VCaP (cell line): ENCODE data around the gene CTSH.

Experiments
- H3K27ac ChIP-seq: fragments of 450-650 bp; 2 replicates; pipeline ENCODE4 v1.5.1; 2017
- CTCF ChIP-seq: fragments of 450-650 bp; conservative IDR thresholded peaks from 2 replicates; pipeline ENCODE4 v1.5.1; 2017; ENCODE audit warnings: mild to moderate bottlenecking, moderate library complexity

Gene CTSH

GRCh38 chr15:78923480-78924360 lies 21.1 kb downstream of the CTSH start:
- no peak for TF ChIP-seq CTCF
- H3K27ac ChIP-seq = no peak overlapping the region

DNA sequence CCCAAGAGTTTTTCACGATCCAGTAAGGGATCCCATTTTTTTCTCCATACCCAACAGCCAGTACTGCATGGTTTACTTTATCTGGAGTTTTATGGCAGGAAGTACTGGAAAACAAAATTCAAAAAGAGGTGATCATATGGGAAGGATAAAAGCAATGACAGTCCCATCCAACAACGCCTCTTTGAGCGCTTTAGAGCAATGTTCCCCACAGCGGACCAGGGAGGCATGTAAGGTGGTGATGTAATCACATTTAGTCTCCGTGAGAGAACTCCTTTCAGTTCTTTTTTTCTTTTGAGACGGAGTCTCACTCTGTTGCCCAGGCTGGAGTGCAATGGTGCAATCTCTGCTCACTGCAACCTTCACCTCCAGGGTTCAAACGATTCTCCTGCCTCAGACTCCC lies 21.8 kb downstream of the CTSH start:
- TF ChIP-seq CTCF = no peak
- H3K27ac ChIP-seq = no peak overlapping the region

GRCh38 chr15:78922527-78922926 lies 22.3 kb downstream of the CTSH start:
- H3K27ac ChIP-seq = no peak overlapping the region
- TF ChIP-seq CTCF = no peak

DNA sequence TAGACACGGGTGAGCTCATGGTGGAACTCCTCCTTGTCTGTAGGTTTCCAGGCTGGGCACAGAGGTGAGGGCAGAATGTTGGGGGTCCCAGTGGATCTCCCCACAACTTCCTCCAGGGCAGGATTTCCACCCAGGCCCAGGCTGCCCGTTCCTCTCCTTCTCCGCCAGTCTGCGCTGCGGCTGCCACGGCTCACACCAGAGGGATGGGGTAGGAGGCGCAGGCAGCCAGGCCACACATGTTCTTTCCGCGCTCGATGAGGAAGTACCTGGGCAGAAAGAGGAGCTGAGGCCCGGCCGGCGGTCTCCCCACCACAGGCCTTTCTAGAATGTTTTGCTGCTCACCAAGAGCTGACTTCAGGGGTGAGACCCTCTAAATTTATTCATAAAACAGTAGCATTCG lies 22.9 kb downstream of the CTSH start:
- TF ChIP-seq CTCF = no peak
- no peak overlapping the region for H3K27ac ChIP-seq

DNA sequence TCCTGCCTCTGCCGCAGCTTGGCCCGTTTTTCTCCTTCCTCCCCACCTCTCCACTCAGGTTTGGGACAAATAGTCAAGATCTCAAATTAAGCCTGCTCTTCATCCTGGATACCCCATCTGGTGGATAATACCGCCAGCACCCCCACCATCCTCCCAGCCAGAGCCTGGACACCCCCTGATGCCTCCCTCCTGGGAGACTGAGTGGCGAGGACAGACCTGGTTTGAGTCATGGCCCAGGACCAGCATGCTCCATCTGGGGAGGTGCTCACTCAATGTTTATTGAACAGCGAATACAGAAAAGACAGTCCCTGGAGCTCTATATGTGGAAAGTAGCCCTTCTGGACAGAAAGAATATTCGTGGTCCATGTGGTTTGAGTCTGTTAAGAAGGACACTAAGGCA lies 23.3 kb downstream of the CTSH start:
- H3K27ac ChIP-seq = no peak overlapping the region
- TF ChIP-seq CTCF = no peak

DNA sequence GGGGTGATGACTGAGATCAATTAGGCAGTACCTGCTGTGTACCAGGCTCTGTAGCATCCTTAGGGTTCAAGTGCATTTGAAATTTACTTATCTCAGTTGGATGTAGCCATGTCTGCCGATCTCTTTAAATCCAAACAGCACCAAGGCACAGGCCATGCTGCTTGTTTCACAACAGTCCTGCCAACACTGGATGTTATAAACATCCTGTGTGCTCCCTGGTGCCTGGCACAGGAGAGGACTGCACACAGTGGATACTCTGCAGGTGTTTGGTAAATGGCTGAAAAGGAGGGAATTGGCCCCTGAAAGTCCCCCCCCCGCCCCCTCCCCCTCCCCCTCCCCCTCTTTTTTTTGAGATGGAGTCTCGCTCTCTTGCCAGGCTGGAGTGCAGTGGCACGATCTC lies 27.0 kb downstream of the CTSH start:
- no peak for TF ChIP-seq CTCF
- H3K27ac ChIP-seq = no peak overlapping the region

DNA sequence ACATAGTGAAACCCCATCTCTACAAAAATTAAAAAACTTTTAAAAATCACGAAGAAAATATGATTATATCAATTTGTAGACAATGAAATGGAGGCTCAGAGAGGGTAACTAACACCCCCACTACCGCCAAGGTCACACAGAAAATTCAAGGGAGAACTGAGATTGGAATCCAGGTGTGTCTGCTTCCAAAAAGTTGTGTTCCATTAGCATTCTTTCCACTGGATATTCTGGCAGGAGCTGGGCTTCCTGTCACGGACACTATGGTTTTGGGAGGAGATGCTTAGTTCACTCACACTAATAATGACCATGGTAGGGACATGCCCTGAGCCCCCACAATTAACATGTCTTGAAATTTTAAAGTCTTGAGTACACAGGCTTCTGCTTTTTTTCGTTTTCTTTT lies 28.8 kb downstream of the CTSH start:
- TF ChIP-seq CTCF = no peak
- no peak overlapping the region for H3K27ac ChIP-seq
